Measurements from ENCODE around the gene CDHR5.

DNA sequence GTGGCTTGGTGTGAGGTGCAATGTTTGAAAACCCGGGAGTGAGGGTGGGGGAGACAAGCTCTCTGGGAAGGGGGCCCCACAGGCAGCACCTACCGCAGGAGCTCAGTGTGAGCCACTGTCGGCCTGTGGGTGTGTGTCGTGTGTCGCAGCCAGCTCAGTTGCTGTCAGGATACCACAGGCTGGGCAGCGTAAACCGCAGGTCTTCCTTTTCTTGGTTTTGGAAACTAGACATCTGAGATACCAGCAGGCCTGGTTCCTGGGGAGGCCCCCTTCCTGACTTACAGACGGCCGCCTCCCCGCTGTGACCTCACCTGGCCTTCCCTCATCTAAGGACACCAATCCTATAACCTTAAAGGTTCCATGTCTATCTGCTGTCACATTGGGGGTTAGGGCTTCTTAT is 28.4 kb downstream of the CDHR5 start:
- TF ChIP-seq GATA2 (IDR thresholded peaks at IDR 0.05; ENCODE audit: low read depth, low read length) (no peak), GATA3 (IDR thresholded peaks at IDR 0.05; ENCODE audit: low read depth, low read length) (no peak)

Data from SH-SY5Y (cell line).